ENCODE results near the gene C3orf18.

Gene C3orf18

GRCh38 chr3:50577348-50577747 is 9.8 kb upstream of the C3orf18 start:
- TF ChIP-seq ZNF274 (IDR thresholded peaks at IDR 0.05; ENCODE audit: low read depth, low read length) = no peak
- no peak overlapping the region for H3K4me3 ChIP-seq (ENCODE audit: low read length)

GRCh38 chr3:50575372-50575771 is 7.8 kb upstream of the C3orf18 start:
- H3K4me3 ChIP-seq (ENCODE audit: low read length) = no peak overlapping the region
- TF ChIP-seq ZNF274 (IDR thresholded peaks at IDR 0.05; ENCODE audit: low read depth, low read length) = no peak

- TF ChIP-seq ZNF274 (IDR thresholded peaks at IDR 0.05; ENCODE audit: low read depth, low read length) = no peak
- H3K4me3 ChIP-seq (ENCODE audit: low read length) = no peak overlapping the region
Measured at GRCh38 chr3:50574444-50574831, 6.9 kb upstream of the C3orf18 start.

- no peak for TF ChIP-seq ZNF274 (IDR thresholded peaks at IDR 0.05; ENCODE audit: low read depth, low read length)
- no peak overlapping the region for H3K4me3 ChIP-seq (ENCODE audit: low read length)
Measured at GRCh38 chr3:50573566-50574443, 6.3 kb upstream of the C3orf18 start.

- TF ChIP-seq ZNF274 (IDR thresholded peaks at IDR 0.05; ENCODE audit: low read depth, low read length) = no peak
- H3K4me3 ChIP-seq (ENCODE audit: low read length) = no peak overlapping the region
Measured at GRCh38 chr3:50572801-50573371, 5.3 kb upstream of the C3orf18 start.

GRCh38 chr3:50572158-50572557 is 4.6 kb upstream of the C3orf18 start:
- H3K4me3 ChIP-seq (ENCODE audit: low read length) = no peak overlapping the region
- no peak for TF ChIP-seq ZNF274 (IDR thresholded peaks at IDR 0.05; ENCODE audit: low read depth, low read length)

GRCh38 chr3:50571486-50571885 is 3.9 kb upstream of the C3orf18 start:
- TF ChIP-seq ZNF274 (IDR thresholded peaks at IDR 0.05; ENCODE audit: low read depth, low read length) = no peak
- H3K4me3 ChIP-seq (ENCODE audit: low read length) = no peak overlapping the region

- TF ChIP-seq ZNF274 (IDR thresholded peaks at IDR 0.05; ENCODE audit: low read depth, low read length) = no peak
- H3K4me3 ChIP-seq (ENCODE audit: low read length) = no peak overlapping the region
Measured at GRCh38 chr3:50570508-50571279, 3.1 kb upstream of the C3orf18 start.

GRCh38 chr3:50568947-50569749 is 1.6 kb upstream of the C3orf18 start, which contains the start of gene HEMK1:
TSS of gene HEMK1 (plus strand) at chr3:50569522. CDS start at chr3:50571105, 1,583 bp downstream.
- TF ChIP-seq ZNF274 (IDR thresholded peaks at IDR 0.05; ENCODE audit: low read depth, low read length) = no peak
- H3K4me3 ChIP-seq (ENCODE audit: low read length) = peak within 1 kb of the TSS; percentile 87

GRCh38 chr3:50567011-50567385 is 549 bp downstream of the C3orf18 start:
- peak overlapping the region; percentile 26; the same call in 1 of the 2 replicates for H3K4me3 ChIP-seq (ENCODE audit: low read length)
- TF ChIP-seq ZNF274 (IDR thresholded peaks at IDR 0.05; ENCODE audit: low read depth, low read length) = no peak

GRCh38 chr3:50564321-50564720 is 3.2 kb downstream of the C3orf18 start:
- TF ChIP-seq ZNF274 (IDR thresholded peaks at IDR 0.05; ENCODE audit: low read depth, low read length) = no peak
- no peak overlapping the region for H3K4me3 ChIP-seq (ENCODE audit: low read length)

- H3K4me3 ChIP-seq (ENCODE audit: low read length) = no peak overlapping the region
- no peak for TF ChIP-seq ZNF274 (IDR thresholded peaks at IDR 0.05; ENCODE audit: low read depth, low read length)
Measured at GRCh38 chr3:50563867-50564266, 3.7 kb downstream of the C3orf18 start.

GRCh38 chr3:50562861-50563260 is 4.7 kb downstream of the C3orf18 start:
- no peak for TF ChIP-seq ZNF274 (IDR thresholded peaks at IDR 0.05; ENCODE audit: low read depth, low read length)
- H3K4me3 ChIP-seq (ENCODE audit: low read length) = no peak overlapping the region

GRCh38 chr3:50559702-50560101 is 7.8 kb downstream of the C3orf18 start:
- TF ChIP-seq ZNF274 (IDR thresholded peaks at IDR 0.05; ENCODE audit: low read depth, low read length) = no peak
- H3K4me3 ChIP-seq (ENCODE audit: low read length) = no peak overlapping the region
